K562 (cell line): Measurements from ENCODE around the gene FAM174B. TPM values are rescaled to one million over a fixed set of nuclear protein-coding genes. Genes with fewer than 3 reads are reported as not detected.
A peak's percentile ranks its signal among the peaks of the same experiment; 100 is the strongest.

Source experiments
- ATAC-seq: fragments of 200-7000 bp; cut with Tn5 transposase; 3 replicates; pipeline ENCODE4 v1.9.1; 2020; ENCODE audit warnings: moderate library complexity
- BruUV-seq: library from RNA; stranded (reverse); fragments of 400-500 nt; replicated peaks from 2 replicates; lab custom pipeline; 2021; lab: Mats Ljungman, UMichigan
- CTCF ChIA-PET: fragments of 300-600 bp; formaldehyde crosslinking; extraction: SDS; loops from one replicate; lab custom pipeline; 2021; ENCODE audit warnings: low intra/inter-chr PET ratio; lab: Yijun Ruan, JAX
- POLR2A ChIA-PET: fragments of 300-600, 350-650 bp; sonication (Branson Sonifier 250); formaldehyde crosslinking; extraction: SDS; loops from one replicate; lab custom pipeline; 2021; ENCODE audit warnings: antibody characterized with exemption, inconsistent platforms; lab: Yijun Ruan, JAX
- DNase-seq, 4 experiments: peaks; one replicate each; pipeline versions ENCODE4 v3.0.0 to v3.0.0-alpha.2; 2011 to 2018; ENCODE audit warnings: low spot score in 3 of 4, mixed read lengths in 3 of 4; ENCODE audit errors: extremely low read depth in 1 of 4
- FAIRE-seq: peaks from 2 replicates; lab custom pipeline; 2011; peaks lifted over from hg19 to GRCh38; lab: Jason Lieb, UNC
- H2AFZ ChIP-seq: 2 replicates; pipeline ENCODE4 v1.6.0; 2011; ENCODE audit warnings: low read depth, low read length, control low read depth, inconsistent platforms
- H3K27ac ChIP-seq: fragments of 200-600 bp; 3 replicates; pipeline ENCODE4 v1.8.0; 2011; ENCODE audit warnings: low read depth, mild to moderate bottlenecking, control low read depth, inconsistent platforms, low read length, moderate library complexity, mixed read lengths; ENCODE audit errors: extremely low read depth
- H3K27me3 ChIP-seq, 2 experiments: fragments of 300-600 bp in 1 of 2; 2 replicates in 1 of 2; 3 replicates in 1 of 2; pipeline versions ENCODE4 v1.6.0 to v1.8.0; 2011; ENCODE audit warnings: inconsistent platforms in 2 of 2, low read length in 2 of 2, mild to moderate bottlenecking in 1 of 2, mixed read lengths in 1 of 2, moderate library complexity in 1 of 2; ENCODE audit not compliant: control insufficient read depth in 2 of 2, insufficient read depth in 2 of 2
- H3K36me3 ChIP-seq: fragments of 300-600 bp; 3 replicates; pipeline ENCODE4 v1.8.0; 2011; ENCODE audit warnings: mild to moderate bottlenecking, low read length, inconsistent platforms; ENCODE audit not compliant: control insufficient read depth, insufficient read depth
- H3K4me1 ChIP-seq, 2 experiments: fragments of 200-600 bp in 1 of 2; replicated peaks in 1 of 2; 2 replicates in 1 of 2; 3 replicates in 1 of 2; pipeline versions ENCODE4 v1.5.1 to v1.8.0; 2011; ENCODE audit warnings: inconsistent platforms in 2 of 2, low read length in 2 of 2, mild to moderate bottlenecking in 1 of 2, mixed read lengths in 1 of 2, moderate library complexity in 1 of 2; ENCODE audit not compliant: control insufficient read depth in 2 of 2, insufficient read depth in 2 of 2
- H3K4me2 ChIP-seq: 2 replicates; pipeline ENCODE4 v1.6.1; 2011; ENCODE audit warnings: low read length, control low read depth, inconsistent platforms, mixed read lengths; ENCODE audit not compliant: insufficient read depth
- H3K4me3 ChIP-seq: fragments of 200-600 bp; sonication (generic), shearing (Covaris generic); 2 replicates; pipeline ENCODE4 v1.5.1; 2016; ENCODE audit warnings: control low read depth, inconsistent platforms
- H3K79me2 ChIP-seq: fragments of 200-600 bp; 3 replicates; pipeline ENCODE4 v1.8.0; 2011; ENCODE audit warnings: low read length, inconsistent platforms; ENCODE audit not compliant: control insufficient read depth, insufficient read depth
- H3K9ac ChIP-seq, 2 experiments: 2 replicates each; pipeline versions ENCODE4 v1.6.0 to v1.6.1; 2011; ENCODE audit warnings: low read depth in 2 of 2, low read length in 2 of 2, control low read depth in 1 of 2, inconsistent platforms in 1 of 2, mild to moderate bottlenecking in 1 of 2, mixed read lengths in 1 of 2; ENCODE audit not compliant: insufficient read depth in 1 of 2
- H3K9me1 ChIP-seq: one replicate; pipeline ENCODE4 v1.6.0; 2011; ENCODE audit warnings: inconsistent platforms, mild to moderate bottlenecking, low read length, moderate library complexity; ENCODE audit not compliant: control insufficient read depth, insufficient read depth
- H3K9me3 ChIP-seq: replicated peaks from 2 replicates; pipeline ENCODE4 v1.5.1; 2011; ENCODE audit warnings: low read depth, low read length, inconsistent platforms; ENCODE audit not compliant: control insufficient read depth, insufficient read depth
- H4K20me1 ChIP-seq: replicated peaks from 2 replicates; pipeline ENCODE4 v1.6.1; 2011; ENCODE audit warnings: low read length, inconsistent platforms, mixed read lengths; ENCODE audit not compliant: control insufficient read depth, insufficient read depth
- ARID2 ChIP-seq: fragments of 450-650 bp; IDR thresholded peaks from 2 replicates; pipeline ENCODE4 v1.6.1; 2017; ENCODE audit warnings: antibody characterized with exemption, mild to moderate bottlenecking
- CHD1 ChIP-seq: fragments of 200-600 bp; sonication (generic); IDR thresholded peaks from one replicate; pipeline ENCODE4 v1.6.1; 2012; ENCODE audit warnings: mild to moderate bottlenecking, moderate library complexity, low read length, inconsistent platforms
- LEF1 ChIP-seq: fragments of 450-650 bp; IDR thresholded peaks from 2 replicates; pipeline ENCODE4 v1.6.1; 2016; ENCODE audit warnings: mild to moderate bottlenecking
- RAD51 ChIP-seq: fragments of 450-650 bp; IDR thresholded peaks from 2 replicates; pipeline ENCODE4 v1.7.1; 2016; ENCODE audit warnings: low read depth, mild to moderate bottlenecking, borderline replicate concordance
- STAG1 ChIP-seq: sonication (generic); formaldehyde crosslinking; IDR thresholded peaks from 2 replicates; pipeline ENCODE4 v1.5.0; 2020; ENCODE audit warnings: missing genetic modification reagents, borderline replicate concordance
- WGBS: fragments of 100-300 bp; shearing (Covaris generic); methylation state at CpG from one replicate; pipeline ENCODE4 v1.1.6; 2016; ENCODE audit warnings: low coverage, mixed read lengths; ENCODE audit not compliant: insufficient coverage; ENCODE audit errors: missing lambda C conversion rate; 5-methylcytosine and 5-hydroxymethylcytosine counted together
- in situ Hi-C: fragments of 300-500 bp; cut with MboI; formaldehyde crosslinking; loops from 4 replicates; pipeline ENCODE4 v1.15.0; 2018; ENCODE audit warnings: inconsistent platforms, mixed read lengths
- intact Hi-C: fragments of 100-400 bp; cut with micrococcal nuclease; formaldehyde crosslinking; loops from 2 replicates; pipeline ENCODE4 v1.14.2; 2022
- polyA plus RNA-seq, 8 experiments: library from polyadenylated mRNA; depleted of rRNA in 4 of 8; stranded (reverse) in 5 of 8; unstranded in 3 of 8; fragments of >200 nt; fragmentation: Nextera tagmentation in 2 of 8; fragmentation: Illumina TruSeq in 1 of 8; extraction: Ambion mirVana in 2 of 8; extraction: Trizol in 1 of 8; gene quantifications; 2 replicates each; pipeline versions ENCODE4 v1.2.1 to v1.2.3, GENCODE V29; 2011 to 2014; ENCODE audit warnings: inconsistent platforms in 1 of 8, missing spikeins in 1 of 8
- total RNA-seq, 7 experiments: library from RNA; depleted of rRNA in 6 of 7; stranded (reverse); fragments of >200 nt in 6 of 7; fragmentation: Illumina TruSeq in 2 of 7; extraction: Trizol in 2 of 7; gene quantifications; 2 replicates each; pipeline versions ENCODE4 v1.2.1 to v1.2.3, GENCODE V29; 2011 to 2021; ENCODE audit warnings: low replicate concordance in 1 of 7
- TF ChIP-seq, protein P1 (sequence below): sonication (generic); formaldehyde crosslinking; IDR thresholded peaks from 2 replicates; pipeline ENCODE4 v1.8.0; 2022; ENCODE audit warnings: missing genetic modification reagents, mild to moderate bottlenecking, moderate library complexity, borderline replicate concordance

Gene FAM174B
- total and polyA plus RNA-seq, 9 of the 15 experiments (the other 6 are each of a cell fraction or from before 2014, with no cell fraction given): 0.39 to 2.7 (median 1.9) TPM; not detected in 1

DNA sequence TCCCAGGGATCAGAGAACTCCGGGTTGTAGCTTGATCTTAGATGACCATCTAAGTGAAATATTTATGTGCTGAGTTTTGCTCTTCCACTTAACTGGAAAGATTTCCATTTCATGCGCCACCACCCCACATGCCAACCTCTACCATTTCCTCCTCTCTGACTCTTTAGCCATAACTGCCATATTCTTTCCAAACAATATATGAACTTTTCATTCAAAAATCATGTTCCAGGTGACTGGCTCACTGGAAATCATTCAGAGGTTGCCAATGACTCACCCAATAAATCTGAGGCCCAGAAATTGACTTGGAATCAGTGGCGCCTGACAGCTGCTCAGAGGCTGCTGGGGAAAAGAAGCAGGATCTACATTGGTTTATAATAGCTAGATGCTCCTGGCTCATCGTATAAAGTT lies 31.6 kb upstream of the FAM174B start:
- FAIRE-seq: no peak
- H3K4me1 ChIP-seq: no peaks in the 10 kb centered on the region
- TF ChIP-seq RAD51: no peak
- no peak for TF ChIP-seq CHD1
- no peaks in the 10 kb centered on the region for H3K79me2 ChIP-seq
- no peak overlapping the region for H3K27ac ChIP-seq
- no peak overlapping the region for H2AFZ ChIP-seq
- WGBS: 0% methylated on average over 4 of the region's 4 CpGs
- CTCF ChIA-PET: no interaction called here
- no peak overlapping the region for H3K4me2 ChIP-seq
- intact Hi-C loops (loop anchor here (10.0 kb wide), 1 partner anchor 592 kb away; no protein-coding TSS in a partner anchor), in situ Hi-C loops (no loop called here)
- ATAC-seq: no peak
- POLR2A ChIA-PET: interaction anchor here (0.8 kb wide), 1 partner anchor 74 kb away, joined by 3 read pairs; no protein-coding TSS in a partner anchor
- no peaks in the 10 kb centered on the region for H3K36me3 ChIP-seq
- peaks cover 7 to 24% of the 10 kb centered on the region in 2 experiments; a peak in 4 of 5 replicates for H3K27me3 ChIP-seq
- H3K9me1 ChIP-seq: no peaks in the 10 kb centered on the region
- no peaks in the 10 kb centered on the region for H4K20me1 ChIP-seq
- no peak overlapping the region for H3K4me3 ChIP-seq
- no peak overlapping the region for H3K9ac ChIP-seq
- no peaks in the 10 kb centered on the region for H3K9me3 ChIP-seq
- no peak for DNase-seq
- BruUV-seq: no TSS peak

DNA sequence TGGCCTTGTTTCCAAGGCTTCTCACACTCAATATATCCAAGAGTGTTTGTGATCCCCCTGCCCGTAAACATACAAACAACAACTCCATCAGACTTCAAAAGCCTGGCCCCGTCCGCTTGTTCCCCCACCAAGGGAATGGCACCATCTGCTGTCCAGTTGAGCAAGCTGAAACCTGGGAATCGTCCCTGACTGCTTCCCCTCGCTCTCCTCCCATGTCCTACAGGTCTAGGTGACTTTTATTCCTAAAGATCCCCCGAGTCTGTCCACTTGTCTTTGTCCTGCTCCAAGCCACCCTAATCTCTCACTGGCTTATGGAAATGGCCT lies 27.9 kb upstream of the FAM174B start:
- POLR2A ChIA-PET: interaction anchor here (0.7 kb wide), 1 partner anchor 70 kb away, joined by 3 read pairs; no protein-coding TSS in a partner anchor
- intact Hi-C loops: loop anchor here (1.0 to 10.0 kb wide), 4 partner anchors 52 to 589 kb away; no protein-coding TSS in a partner anchor
- DNase-seq: peak in 3 of 4 experiments; percentile 27 to 45 (median 29)
- in situ Hi-C loops: no loop called here
- no peaks in the 10 kb centered on the region for H3K9me1 ChIP-seq
- no peaks in the 10 kb centered on the region for H3K36me3 ChIP-seq
- 3% methylated on average over 6 of the region's 6 CpGs for WGBS
- H3K4me1 ChIP-seq: no peaks in the 10 kb centered on the region
- H4K20me1 ChIP-seq: no peaks in the 10 kb centered on the region
- H3K9me3 ChIP-seq: no peaks in the 10 kb centered on the region
- no peaks in the 10 kb centered on the region for H3K79me2 ChIP-seq
- no peak overlapping the region for H3K27ac ChIP-seq
- no peak overlapping the region for H3K9ac ChIP-seq
- BruUV-seq: no TSS peak
- ATAC-seq: peak; percentile 85
- FAIRE-seq: peak; percentile 58
- no peak overlapping the region for H2AFZ ChIP-seq
- peaks cover 15 to 24% of the 10 kb centered on the region in 2 experiments for H3K27me3 ChIP-seq
- CTCF ChIA-PET: interaction anchor here (0.7 to 2.6 kb wide), 6 partner anchors 51 to 592 kb away, joined by 3 to 13 read pairs (median 4); no protein-coding TSS in a partner anchor
- no peak overlapping the region for H3K4me3 ChIP-seq
- no peak overlapping the region for H3K4me2 ChIP-seq
- TF ChIP-seq ARID2: peak; percentile 55; the same call in 1 of the 2 replicates
- 0 out of 2 replicates have a peak, but pooled peaks have one; percentile 22 for TF ChIP-seq LEF1
- peak; percentile 54; the same call in 1 of the 2 replicates for TF ChIP-seq STAG1 (CRISPR knock-in tag)
- TF ChIP-seq, protein P1, sequence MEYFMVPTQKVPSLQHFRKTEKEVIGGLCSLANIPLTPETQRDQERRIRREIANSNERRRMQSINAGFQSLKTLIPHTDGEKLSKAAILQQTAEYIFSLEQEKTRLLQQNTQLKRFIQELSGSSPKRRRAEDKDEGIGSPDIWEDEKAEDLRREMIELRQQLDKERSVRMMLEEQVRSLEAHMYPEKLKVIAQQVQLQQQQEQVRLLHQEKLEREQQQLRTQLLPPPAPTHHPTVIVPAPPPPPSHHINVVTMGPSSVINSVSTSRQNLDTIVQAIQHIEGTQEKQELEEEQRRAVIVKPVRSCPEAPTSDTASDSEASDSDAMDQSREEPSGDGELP (CRISPR knock-in tag): no peak
